Psoas muscle (tissue), 8 donors: ENCODE results near the gene LY6G6D. TPM values are rescaled to one million over a fixed set of nuclear protein-coding genes. Genes with fewer than 3 reads are reported as not detected.

ENCODE experiments used
- ATAC-seq, 4 donors: fragments of 200-7000 bp; cut with Tn5 transposase; one replicate each; pipeline ENCODE4 v1.9.1; 2020; ENCODE audit warnings: moderate library complexity in 3 of 4, mild to moderate bottlenecking in 2 of 4
- DNase-seq, 2 donors: peaks; one replicate each; pipeline ENCODE4 v3.0.0-alpha.2; 2020
- H3K27ac ChIP-seq: fragments of 200-600 bp; one replicate; pipeline ENCODE4 v1.8.0; 2022
- H3K27me3 ChIP-seq, 3 donors: fragments of 200-600 bp in 1 of 3; one replicate each; pipeline versions ENCODE4 v1.6.1 to v1.8.0; 2013 to 2022; ENCODE audit warnings: low read length in 2 of 3, mild to moderate bottlenecking in 2 of 3, moderate library complexity in 1 of 3; ENCODE audit not compliant: insufficient read depth in 3 of 3
- H3K36me3 ChIP-seq, 2 donors: fragments of 200-600 bp in 1 of 2; one replicate each; pipeline versions ENCODE4 v1.6.1 to v1.8.0; 2013 to 2022; ENCODE audit warnings: low read depth in 1 of 2, mild to moderate bottlenecking in 1 of 2, moderate library complexity in 1 of 2; ENCODE audit not compliant: insufficient read depth in 1 of 2
- H3K4me1 ChIP-seq: fragments of 200-600 bp; one replicate; pipeline ENCODE4 v1.8.0; 2022
- H3K4me3 ChIP-seq: fragments of 200-600 bp; one replicate; pipeline ENCODE4 v1.8.0; 2022; ENCODE audit warnings: mild to moderate bottlenecking
- H3K9me3 ChIP-seq: fragments of 200-600 bp; one replicate; pipeline ENCODE4 v1.8.0; 2022
- CTCF ChIP-seq: fragments of 200-600 bp; IDR thresholded peaks from one replicate; pipeline ENCODE4 v1.8.0; 2022; ENCODE audit warnings: antibody characterized with exemption
- WGBS, 3 donors: extraction: QIAGEN DNeasy Blood & Tissue Kit; methylation state at CpG; one replicate each; pipeline versions ENCODE4 v1.1.6 to v1.1.7; 2013; 5-methylcytosine and 5-hydroxymethylcytosine counted together
- intact Hi-C, 2 donors: fragments of 100-400 bp; cut with DNase I; formaldehyde crosslinking; loops; one replicate each; pipeline versions ENCODE4 v1.11.0 to v1.14.2; 2022
- polyA plus RNA-seq, 3 donors: library from polyadenylated mRNA; stranded (reverse); fragments of 200-250 nt; gene quantifications; one replicate each; pipeline ENCODE4 v1.2.3, GENCODE V29; 2013
- total RNA-seq, 4 donors: library from RNA; stranded (reverse); fragmentation: NEBNext Ultra II Directional in 2 of 4; extraction: Animal tissue kit (Norgen Biotek cat#: 25700) in 2 of 4; gene quantifications; one replicate each; pipeline versions ENCODE4 v1.2.1 to v1.2.4, GENCODE V29; 2021 to 2023
- donor health status: healthy with polysubstance abuse.
- donor health status: DM: no; HTN: no; CAD: no; lungs with moderate emphysema.
- donor health status: Bipolar disorder and iron deficiency.
- donor health status: healthy.
- donor health status: DM: yes; HTN: yes; CAD: no.
- donor health status: DM: no; HTN: no; CAD: no.
- donor health status: DM: no; HTN: no; CAD: no.
- donor health status: DM: yes; HTN: yes; CAD: no.

The LY6G6D gene
- total and polyA plus RNA-seq, 7 donors, result not detected

- peak; percentile 45 to 76 (median 52) for ATAC-seq
- Histone ChIP-seq H3K9me3 (no peaks in the 10 kb centered on the region), H3K27ac (peak overlapping the region; percentile 13), H3K4me1 (peaks cover 8% of the 10 kb centered on the region), H3K36me3 (peaks cover 0 to 23% of the 10 kb centered on the region in 2 donors), H3K4me3 (peak overlapping the region; percentile 70), H3K27me3 (no peaks in the 10 kb centered on the region)
- TF ChIP-seq CTCF, result no peak
- DNase-seq, result peak; percentile 36 to 67
- intact Hi-C loops, result loop anchor here (2.0 to 10.0 kb wide), 6 partner anchors 86 to 271 kb away; partner anchors contain the start of gene NEU1 (in 1 of the 2)
- WGBS, 3 donors, result 1 to 3% (median 1%) methylated on average over 40 of the region's 40 CpGs
These were observed 33.9 kb upstream of the LY6G6D start for GRCh38 chr6:31681135-31681671.

GRCh38 chr6:31683591-31683990 lies 31.6 kb upstream of the LY6G6D start:
- no peaks in the 10 kb centered on the region for H3K27me3 ChIP-seq
- H3K27ac ChIP-seq, result no peak overlapping the region
- intact Hi-C loops, result loop anchor here (5.0 to 10.0 kb wide), 5 partner anchors 84 to 269 kb away; partner anchors contain the start of gene NEU1 (in 1 of the 2)
- H3K4me1 ChIP-seq, result peaks cover 8% of the 10 kb centered on the region
- WGBS, 3 donors, result 68 to 82% (median 71%) methylated on average over 13 of the region's 13 CpGs
- TF ChIP-seq CTCF, result no peak
- H3K36me3 ChIP-seq, result peaks cover 0 to 46% of the 10 kb centered on the region in 2 donors
- no peak overlapping the region for H3K4me3 ChIP-seq
- H3K9me3 ChIP-seq, result no peaks in the 10 kb centered on the region
- ATAC-seq (no peak), DNase-seq (no peak)

- H3K27me3 ChIP-seq, result no peaks in the 10 kb centered on the region
- H3K27ac ChIP-seq, result no peak overlapping the region
- 62 to 81% (median 71%) methylated on average over 5 of the region's 5 CpGs for WGBS, 3 donors
- no peaks in the 10 kb centered on the region for H3K9me3 ChIP-seq
- ATAC-seq, result no peak
- peaks cover 9 to 75% of the 10 kb centered on the region in 2 donors for H3K36me3 ChIP-seq
- TF ChIP-seq CTCF, result no peak
- intact Hi-C loops, result loop anchor here (10.0 kb wide), 2 partner anchors 178 to 198 kb away; partner anchors contain the start of gene NEU1 (in 1 of the 2)
- H3K4me1 ChIP-seq, result no peaks in the 10 kb centered on the region
- DNase-seq, result no peak
- H3K4me3 ChIP-seq, result no peak overlapping the region
These were observed 28.7 kb upstream of the LY6G6D start for GRCh38 chr6:31686483-31686882.

DNA sequence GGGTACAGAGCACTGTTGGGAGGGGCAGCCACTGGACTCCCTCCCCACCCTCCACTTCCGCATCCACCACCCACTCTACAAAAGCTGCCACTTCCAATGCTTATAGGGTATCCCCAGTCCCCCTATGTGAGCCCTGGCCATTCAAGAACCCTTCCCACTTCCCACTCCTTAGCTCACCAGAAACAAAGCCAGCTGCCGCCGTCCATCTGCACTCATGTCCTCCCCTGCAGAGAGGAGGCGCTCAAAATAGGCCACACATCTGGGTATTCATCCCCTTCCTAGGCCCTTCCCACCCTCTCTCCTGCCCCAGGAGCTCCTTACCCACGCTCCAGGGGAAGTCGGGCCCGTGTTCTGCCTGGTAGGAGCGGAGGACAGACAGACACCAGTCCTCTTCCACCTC lies 27.8 kb upstream of the LY6G6D start:
- intact Hi-C loops, result loop anchor here (10.0 kb wide), 2 partner anchors 177 to 197 kb away; partner anchors contain the start of gene NEU1 (in 1 of the 2)
- TF ChIP-seq CTCF, result no peak

More for the DNA sequence above, 27.8 kb upstream of the LY6G6D start:
- no peaks in the 10 kb centered on the region for H3K9me3 ChIP-seq
- no peak overlapping the region for H3K4me3 ChIP-seq
- DNase-seq (no peak), ATAC-seq (no peak)
- H3K27ac ChIP-seq, result no peak overlapping the region
- H3K4me1 ChIP-seq, result no peaks in the 10 kb centered on the region
- peaks cover 10 to 84% of the 10 kb centered on the region in 2 donors for H3K36me3 ChIP-seq
- H3K27me3 ChIP-seq, result no peaks in the 10 kb centered on the region
- WGBS, 3 donors, result 72 to 81% (median 75%) methylated on average over 8 of the region's 8 CpGs
